KMS-11 (cell line): ENCODE data around the gene UPF2.
A peak's percentile ranks its signal among the peaks of the same experiment; 100 is the strongest.

ENCODE experiments used
- H2AFZ ChIP-seq: fragments of 200-600 bp; sonication (generic); 2 replicates; pipeline ENCODE4 v1.6.1; 2016; ENCODE audit warnings: antibody characterized with exemption, mixed run types, low read depth
- H3K27ac ChIP-seq: fragments of 200-600 bp; sonication (generic); 2 replicates; pipeline ENCODE4 v1.6.1; 2016; ENCODE audit warnings: mild to moderate bottlenecking, mixed run types
- H3K27me3 ChIP-seq: fragments of 200-600 bp; sonication (generic); 2 replicates; pipeline ENCODE4 v1.6.1; 2017; ENCODE audit warnings: mild to moderate bottlenecking, low read depth, mixed run types, moderate library complexity; ENCODE audit not compliant: insufficient read depth
- H3K36me3 ChIP-seq: fragments of 200-600 bp; sonication (generic); 2 replicates; pipeline ENCODE4 v1.6.1; 2017; ENCODE audit warnings: mild to moderate bottlenecking, mixed run types; ENCODE audit not compliant: insufficient read depth
- H3K4me1 ChIP-seq: fragments of 200-600 bp; sonication (generic); 2 replicates; pipeline ENCODE4 v1.6.1; 2016; ENCODE audit warnings: mild to moderate bottlenecking, low read depth, mixed run types; ENCODE audit not compliant: poor library complexity, severe bottlenecking
- H3K4me2 ChIP-seq: fragments of 200-600 bp; sonication (generic); 2 replicates; pipeline ENCODE4 v1.7.0; 2016; ENCODE audit warnings: mild to moderate bottlenecking, mixed run types
- H3K4me3 ChIP-seq: fragments of 200-600 bp; sonication (generic); IDR thresholded peaks from 2 replicates; pipeline ENCODE4 v1.6.1; 2017; ENCODE audit warnings: low read depth, low read length, mixed read lengths; ENCODE audit not compliant: insufficient read depth
- H3K79me2 ChIP-seq: fragments of 200-600 bp; sonication (generic); 2 replicates; pipeline ENCODE4 v1.6.1; 2016; ENCODE audit warnings: low read depth, mixed run types; ENCODE audit not compliant: insufficient read depth
- H3K9ac ChIP-seq: fragments of 200-600 bp; sonication (generic); 2 replicates; pipeline ENCODE4 v1.6.1; 2016; ENCODE audit warnings: mild to moderate bottlenecking, mixed run types
- H4K20me1 ChIP-seq: fragments of 200-600 bp; sonication (generic); 2 replicates; pipeline ENCODE4 v1.6.1; 2016; ENCODE audit warnings: mild to moderate bottlenecking, mixed run types; ENCODE audit not compliant: insufficient read depth
- TF ChIP-seq, protein P1 (sequence below): fragments of 200-600 bp; sonication (generic); conservative IDR thresholded peaks from 2 replicates; pipeline ENCODE4 v1.6.1; 2017; ENCODE audit warnings: low read depth, mild to moderate bottlenecking, antibody characterized with exemption, low read length, moderate library complexity, mixed read lengths

The UPF2 gene

DNA sequence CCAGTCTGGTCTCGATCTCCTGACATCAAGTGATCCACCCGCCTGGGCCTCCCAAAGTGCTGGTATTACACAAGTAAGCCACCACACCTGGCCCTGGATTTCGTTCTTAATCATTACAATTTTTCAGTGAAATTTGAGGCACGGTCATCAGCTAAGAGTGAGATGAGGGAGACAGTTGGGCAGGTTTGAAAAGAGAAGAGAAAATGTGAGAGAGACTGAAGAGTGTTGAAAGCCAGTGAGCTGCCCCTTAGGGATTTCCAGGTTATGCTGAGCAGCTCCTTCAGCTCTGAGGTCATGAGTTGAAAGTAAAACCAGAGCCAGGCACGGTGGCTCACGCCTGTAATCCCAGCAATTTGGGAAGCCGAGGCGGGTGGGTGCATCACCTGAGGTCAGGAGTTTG, 5.9 kb upstream of the UPF2 start:
- Histone ChIP-seq H3K9ac (no peak overlapping the region), H3K27ac (peak overlapping the region; percentile 32; the same call in 1 of the 2 replicates), H3K27me3 (no peaks in the 10 kb centered on the region), H3K4me1 (peaks cover 55% of the 10 kb centered on the region), H3K4me2 (peak overlapping the region; percentile 13; the same call in 1 of the 2 replicates), H3K36me3 (no peaks in the 10 kb centered on the region), H2AFZ (peak overlapping the region; percentile 36; the same call in 1 of the 2 replicates), H4K20me1 (no peaks in the 10 kb centered on the region), H3K4me3 (no peak overlapping the region), H3K79me2 (no peaks in the 10 kb centered on the region)
- TF ChIP-seq, protein P1, sequence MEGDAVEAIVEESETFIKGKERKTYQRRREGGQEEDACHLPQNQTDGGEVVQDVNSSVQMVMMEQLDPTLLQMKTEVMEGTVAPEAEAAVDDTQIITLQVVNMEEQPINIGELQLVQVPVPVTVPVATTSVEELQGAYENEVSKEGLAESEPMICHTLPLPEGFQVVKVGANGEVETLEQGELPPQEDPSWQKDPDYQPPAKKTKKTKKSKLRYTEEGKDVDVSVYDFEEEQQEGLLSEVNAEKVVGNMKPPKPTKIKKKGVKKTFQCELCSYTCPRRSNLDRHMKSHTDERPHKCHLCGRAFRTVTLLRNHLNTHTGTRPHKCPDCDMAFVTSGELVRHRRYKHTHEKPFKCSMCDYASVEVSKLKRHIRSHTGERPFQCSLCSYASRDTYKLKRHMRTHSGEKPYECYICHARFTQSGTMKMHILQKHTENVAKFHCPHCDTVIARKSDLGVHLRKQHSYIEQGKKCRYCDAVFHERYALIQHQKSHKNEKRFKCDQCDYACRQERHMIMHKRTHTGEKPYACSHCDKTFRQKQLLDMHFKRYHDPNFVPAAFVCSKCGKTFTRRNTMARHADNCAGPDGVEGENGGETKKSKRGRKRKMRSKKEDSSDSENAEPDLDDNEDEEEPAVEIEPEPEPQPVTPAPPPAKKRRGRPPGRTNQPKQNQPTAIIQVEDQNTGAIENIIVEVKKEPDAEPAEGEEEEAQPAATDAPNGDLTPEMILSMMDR = no peak

DNA sequence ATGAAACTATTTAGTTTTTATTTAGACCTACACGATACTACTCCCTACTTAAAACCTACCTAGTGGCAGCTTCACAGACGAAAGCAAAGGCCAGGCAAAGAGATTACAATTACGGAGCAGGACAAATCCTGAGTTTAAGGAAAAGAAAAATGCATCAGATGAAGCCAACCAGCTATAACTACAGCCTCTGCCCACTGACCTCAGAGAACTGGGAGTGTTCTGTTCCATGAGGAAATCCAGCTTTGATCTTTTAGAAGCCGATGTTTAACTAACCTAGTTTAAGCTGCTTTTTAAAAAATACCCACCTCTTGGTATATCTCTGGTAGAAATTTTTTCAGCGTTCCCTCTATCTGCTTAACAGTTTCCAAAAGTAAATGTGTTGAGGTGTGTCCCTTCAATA, 3.0 kb upstream of the UPF2 start:
- Histone ChIP-seq H3K79me2 (peaks cover 20% of the 10 kb centered on the region), H2AFZ (no peak overlapping the region), H3K27ac (no peak overlapping the region; the same call in 1 of the 2 replicates), H3K4me2 (no peak overlapping the region), H4K20me1 (no peaks in the 10 kb centered on the region), H3K4me1 (peaks cover 54% of the 10 kb centered on the region), H3K36me3 (no peaks in the 10 kb centered on the region), H3K4me3 (no peak overlapping the region), H3K27me3 (no peaks in the 10 kb centered on the region), H3K9ac (no peak overlapping the region)
- TF ChIP-seq, protein P1 = no peak

DNA sequence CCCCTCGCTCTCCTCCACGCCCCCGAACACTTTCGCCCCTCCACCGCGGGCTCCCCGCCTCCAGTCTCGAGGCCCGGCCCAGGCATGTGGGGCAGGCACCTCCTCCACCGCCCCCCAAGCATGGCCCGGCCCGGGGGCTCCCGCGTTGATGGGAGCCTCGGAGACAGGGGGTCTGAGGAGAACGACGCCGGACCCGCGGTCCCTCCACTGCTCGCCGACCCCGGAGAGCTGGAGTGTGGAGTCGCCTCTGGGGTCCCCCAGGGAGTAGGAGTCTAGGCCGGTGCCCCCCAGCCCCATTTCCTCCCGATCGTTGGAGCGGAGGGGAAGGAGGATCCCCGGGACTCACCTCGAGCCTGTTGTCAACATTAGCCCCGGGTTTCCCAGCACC, 206 bp downstream of the UPF2 start:
- TF ChIP-seq, protein P1 = no peak
- Histone ChIP-seq H3K79me2 (peaks cover 52% of the 10 kb centered on the region), H2AFZ (peak overlapping the region; percentile 88; the same call in 1 of the 2 replicates), H3K4me1 (peaks cover 53% of the 10 kb centered on the region), H3K27ac (peak overlapping the region; percentile 100), H3K4me3 (no peak overlapping the region), H3K27me3 (no peaks in the 10 kb centered on the region), H3K9ac (peak overlapping the region; percentile 99), H3K36me3 (no peaks in the 10 kb centered on the region), H3K4me2 (peak overlapping the region; percentile 89), H4K20me1 (0 out of 2 replicates have a peak, but pooled peaks cover 4% of the 10 kb centered on the region)

DNA sequence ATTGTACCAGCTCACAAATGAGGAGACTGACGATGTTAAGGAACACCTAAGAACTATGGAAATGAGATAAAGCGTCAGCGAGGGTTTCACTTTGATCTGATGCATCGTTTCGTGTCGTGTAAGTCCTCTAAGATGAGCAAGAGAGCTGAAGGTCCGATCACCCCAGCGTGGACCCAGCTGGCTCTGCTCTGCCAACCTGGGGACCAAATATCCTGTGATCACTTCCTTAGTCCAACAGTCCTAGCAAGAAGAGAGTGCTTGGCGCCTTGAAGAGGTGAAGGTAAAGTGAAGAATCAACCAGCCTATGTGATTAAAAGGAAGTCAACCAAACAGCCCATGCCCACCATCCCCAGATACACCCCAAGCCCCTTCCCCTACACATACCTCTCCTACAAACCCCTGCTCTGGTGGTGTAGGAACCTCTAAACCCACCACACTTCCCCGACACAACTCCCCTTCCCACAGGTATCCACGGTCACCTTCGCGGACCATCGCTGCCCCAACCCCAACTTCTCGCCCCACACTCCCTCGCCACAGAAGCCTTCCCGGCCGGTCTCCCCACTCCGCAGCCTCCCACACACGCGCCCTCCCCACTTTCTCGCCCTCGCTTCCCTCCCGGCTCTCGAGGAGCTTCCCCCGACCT, 722 bp downstream of the UPF2 start:
- Histone ChIP-seq H3K4me2 (peak overlapping the region; percentile 89), H3K27ac (peak overlapping the region; percentile 100), H4K20me1 (0 out of 2 replicates have a peak, but pooled peaks cover 4% of the 10 kb centered on the region), H3K27me3 (no peaks in the 10 kb centered on the region), H3K79me2 (peaks cover 57% of the 10 kb centered on the region), H3K4me1 (peaks cover 54% of the 10 kb centered on the region), H3K36me3 (no peaks in the 10 kb centered on the region), H3K9ac (peak overlapping the region; percentile 99), H3K4me3 (no peak overlapping the region), H2AFZ (peak overlapping the region; percentile 88; the same call in 1 of the 2 replicates)
- TF ChIP-seq, protein P1 = no peak
